KBM-7 (cell line): ENCODE results near the gene ZP4.

Experiments used
- DNase-seq: peaks from one replicate; pipeline ENCODE4 v3.0.0-alpha.2; 2015
- in situ Hi-C: fragments of 300-500 bp; cut with MboI; formaldehyde crosslinking; loops from 2 replicates; pipeline ENCODE4 v1.14.3; 2020; ENCODE audit warnings: low sequenced_read_pairs, low pct_unique_long_range_greater_than_20kb, mixed read lengths

The ZP4 gene

GRCh38 chr1:237890822-237891221 lies at the start of gene ZP4:
Gene ZP4 (minus strand): TSS chr1:237890922. CDS start chr1:237890635, 287 bp downstream.
- in situ Hi-C loops: no loop called here
- no peak for DNase-seq

GRCh38 chr1:237938553-237938952 lies 47.8 kb upstream of the ZP4 start:
- in situ Hi-C loops: no loop called here
- DNase-seq: peak; percentile 16

GRCh38 chr1:237938068-237938467 lies 47.3 kb upstream of the ZP4 start:
- DNase-seq: no peak
- in situ Hi-C loops: no loop called here

- in situ Hi-C loops: no loop called here
- no peak for DNase-seq
Measured at GRCh38 chr1:237932816-237933215, 42.1 kb upstream of the ZP4 start.

- peak; percentile 19 for DNase-seq
- in situ Hi-C loops: no loop called here
Measured at GRCh38 chr1:237931581-237931980, 40.9 kb upstream of the ZP4 start.

- DNase-seq: no peak
- in situ Hi-C loops: no loop called here
Measured at GRCh38 chr1:237927198-237927597, 36.5 kb upstream of the ZP4 start.

- DNase-seq: no peak
- in situ Hi-C loops: no loop called here
Measured at GRCh38 chr1:237921306-237921705, 30.6 kb upstream of the ZP4 start.

- in situ Hi-C loops: no loop called here
- DNase-seq: no peak
Measured at GRCh38 chr1:237913345-237913744, 22.6 kb upstream of the ZP4 start.

GRCh38 chr1:237911911-237912310 lies 21.2 kb upstream of the ZP4 start:
- in situ Hi-C loops: no loop called here
- no peak for DNase-seq

GRCh38 chr1:237910834-237911233 lies 20.1 kb upstream of the ZP4 start:
- in situ Hi-C loops: no loop called here

GRCh38 chr1:237903961-237904360 lies 13.2 kb upstream of the ZP4 start:
- in situ Hi-C loops: no loop called here
- DNase-seq: no peak

More at GRCh38 chr1:237910834-237911233, 20.1 kb upstream of the ZP4 start:
- DNase-seq: no peak

- DNase-seq: no peak
- in situ Hi-C loops: no loop called here
Measured at GRCh38 chr1:237902960-237903743, 12.4 kb upstream of the ZP4 start.

- DNase-seq: peak; percentile 12
- in situ Hi-C loops: no loop called here
Measured at GRCh38 chr1:237901299-237901934, 10.7 kb upstream of the ZP4 start.

- in situ Hi-C loops: no loop called here
- DNase-seq: no peak
Measured at GRCh38 chr1:237895630-237896029, 4.9 kb upstream of the ZP4 start.

GRCh38 chr1:237894131-237894530 lies 3.4 kb upstream of the ZP4 start:
- in situ Hi-C loops: no loop called here

GRCh38 chr1:237891979-237892378 lies 1.3 kb upstream of the ZP4 start:
- in situ Hi-C loops: no loop called here
- no peak for DNase-seq

More at GRCh38 chr1:237894131-237894530, 3.4 kb upstream of the ZP4 start:
- no peak for DNase-seq

GRCh38 chr1:237891266-237891665 lies 544 bp upstream of the ZP4 start:
- no peak for DNase-seq
- in situ Hi-C loops: no loop called here

- in situ Hi-C loops: no loop called here
- DNase-seq: no peak
Measured at GRCh38 chr1:237890416-237890815, 306 bp downstream of the ZP4 start.

GRCh38 chr1:237888143-237888542 lies 2.6 kb downstream of the ZP4 start:
- DNase-seq: no peak
- in situ Hi-C loops: no loop called here

GRCh38 chr1:237887542-237887941 lies 3.2 kb downstream of the ZP4 start:
- DNase-seq: no peak
- in situ Hi-C loops: no loop called here

- DNase-seq: no peak
- in situ Hi-C loops: no loop called here
Measured at GRCh38 chr1:237884237-237884636, 6.5 kb downstream of the ZP4 start.
